Caco-2 (cell line): ENCODE results near the gene CTR9. TPM values are rescaled to one million over a fixed set of nuclear protein-coding genes. Genes with fewer than 3 reads are reported as not detected.

Source experiments
- BruUV-seq: library from RNA; stranded (reverse); fragments of 400-500 nt; replicated peaks from 2 replicates; lab custom pipeline; 2021; lab: Mats Ljungman, UMichigan
- CTCF ChIA-PET: fragments of 300-600 bp; sonication (Branson Sonifier 250); formaldehyde crosslinking; loops from one replicate; lab custom pipeline; 2022; ENCODE audit warnings: antibody characterized with exemption; lab: Charles Lee
- POLR2A ChIA-PET: fragments of 300-600 bp; sonication (Branson Sonifier 250); formaldehyde crosslinking; loops from one replicate; lab custom pipeline; 2022; ENCODE audit warnings: antibody characterized with exemption; lab: Charles Lee
- DNase-seq, 2 experiments: peaks; one replicate each; pipeline versions ENCODE4 v3.0.0 to v3.0.0-alpha.2; 2020 to 2022
- H3K27me3 ChIP-seq: replicated peaks from 2 replicates; pipeline ENCODE4 v1.6.0; 2011; ENCODE audit warnings: low read length; ENCODE audit not compliant: control insufficient read depth, insufficient read depth
- H3K36me3 ChIP-seq: 2 replicates; pipeline ENCODE4 v1.5.1; 2011; ENCODE audit warnings: low read length; ENCODE audit not compliant: control insufficient read depth, insufficient read depth
- H3K4me1 ChIP-seq: fragments of 250-450 bp; sonication (Bioruptor Pico); 2 replicates; pipeline ENCODE4 v1.5.1; 2020; ENCODE audit warnings: mild to moderate bottlenecking
- H3K4me3 ChIP-seq: 2 replicates; pipeline ENCODE4 v1.5.1; 2011; ENCODE audit warnings: low read depth, mild to moderate bottlenecking, control low read depth, low read length
- H3K9me3 ChIP-seq: fragments of 250-450 bp; sonication (Bioruptor Pico); 2 replicates; pipeline ENCODE4 v1.5.1; 2020; ENCODE audit warnings: mild to moderate bottlenecking, moderate library complexity
- H3K27ac Mint-ChIP-seq: one replicate; pipeline ENCODE4 v1.8.0; 2022; ENCODE audit warnings: mixed read lengths; ENCODE audit not compliant: unreplicated experiment
- H3K27me3 Mint-ChIP-seq: one replicate; pipeline ENCODE4 v1.8.0; 2022; ENCODE audit warnings: mixed read lengths; ENCODE audit not compliant: insufficient read depth, unreplicated experiment
- H3K36me3 Mint-ChIP-seq: one replicate; pipeline ENCODE4 v1.8.0; 2022; ENCODE audit warnings: mild to moderate bottlenecking, mixed read lengths; ENCODE audit not compliant: insufficient read depth, unreplicated experiment
- H3K4me1 Mint-ChIP-seq: one replicate; pipeline ENCODE4 v1.8.0; 2022; ENCODE audit warnings: low read depth, mixed read lengths; ENCODE audit not compliant: unreplicated experiment
- H3K4me3 Mint-ChIP-seq: one replicate; pipeline ENCODE4 v1.8.0; 2022; ENCODE audit warnings: mild to moderate bottlenecking, moderate library complexity, mixed read lengths; ENCODE audit not compliant: unreplicated experiment
- H3K9me3 Mint-ChIP-seq: one replicate; pipeline ENCODE4 v1.8.0; 2022; ENCODE audit warnings: mixed read lengths; ENCODE audit not compliant: unreplicated experiment
- CTCF ChIP-seq, 2 experiments: fragments of 200-600 bp in 1 of 2; IDR thresholded peaks; 1 replicate in 1 of 2; 2 replicates in 1 of 2; pipeline versions ENCODE4 v1.5.1 to v1.8.0; 2011 to 2022; ENCODE audit warnings: antibody characterized with exemption in 1 of 2, control low read depth in 1 of 2, inconsistent platforms in 1 of 2, low read depth in 1 of 2, low read length in 1 of 2, mild to moderate bottlenecking in 1 of 2, moderate library complexity in 1 of 2; ENCODE audit not compliant: insufficient read depth in 1 of 2, severe bottlenecking in 1 of 2, unreplicated experiment in 1 of 2
- intact Hi-C: fragments of 100-400 bp; cut with micrococcal nuclease; formaldehyde crosslinking; loops from one replicate; pipeline ENCODE4 v1.10.0; 2022; ENCODE audit not compliant: unreplicated experiment
- total RNA-seq: library from RNA; stranded (reverse); gene quantifications from 2 replicates; pipeline ENCODE4 v1.2.3, GENCODE V29; 2022

CTR9 gene
- total RNA-seq, 1 experiment from 2014 or later, result 54.0 TPM

GRCh38 chr11:10742460-10743208 is 8.4 kb upstream of the CTR9 start:
- H3K9me3 ChIP-seq, result no peaks in the 10 kb centered on the region
- H3K4me3 ChIP-seq, result no peak overlapping the region
- Mint-ChIP-seq H3K4me1 (peaks cover 27% of the 10 kb centered on the region), H3K27me3 (no peaks in the 10 kb centered on the region), H3K4me3 (no peak overlapping the region), H3K27ac (peak overlapping the region; percentile 50), H3K36me3 (no peaks in the 10 kb centered on the region), H3K9me3 (no peaks in the 10 kb centered on the region)
- TF ChIP-seq CTCF (IDR thresholded peaks at IDR 0.05; ENCODE audit: insufficient read depth in 1 of 2, low read depth in 1 of 2, low read length in 1 of 2, severe bottlenecking in 1 of 2, unreplicated experiment in 1 of 2), result no peak
- ChIA-PET CTCF (no interaction called here), POLR2A (no interaction called here)
- no TSS peak for BruUV-seq
- intact Hi-C loops, result no loop called here
- peaks cover 17% of the 10 kb centered on the region for H3K4me1 ChIP-seq
- H3K36me3 ChIP-seq, result no peaks in the 10 kb centered on the region
- H3K27me3 ChIP-seq, result no peaks in the 10 kb centered on the region
- DNase-seq, result no peak

DNA sequence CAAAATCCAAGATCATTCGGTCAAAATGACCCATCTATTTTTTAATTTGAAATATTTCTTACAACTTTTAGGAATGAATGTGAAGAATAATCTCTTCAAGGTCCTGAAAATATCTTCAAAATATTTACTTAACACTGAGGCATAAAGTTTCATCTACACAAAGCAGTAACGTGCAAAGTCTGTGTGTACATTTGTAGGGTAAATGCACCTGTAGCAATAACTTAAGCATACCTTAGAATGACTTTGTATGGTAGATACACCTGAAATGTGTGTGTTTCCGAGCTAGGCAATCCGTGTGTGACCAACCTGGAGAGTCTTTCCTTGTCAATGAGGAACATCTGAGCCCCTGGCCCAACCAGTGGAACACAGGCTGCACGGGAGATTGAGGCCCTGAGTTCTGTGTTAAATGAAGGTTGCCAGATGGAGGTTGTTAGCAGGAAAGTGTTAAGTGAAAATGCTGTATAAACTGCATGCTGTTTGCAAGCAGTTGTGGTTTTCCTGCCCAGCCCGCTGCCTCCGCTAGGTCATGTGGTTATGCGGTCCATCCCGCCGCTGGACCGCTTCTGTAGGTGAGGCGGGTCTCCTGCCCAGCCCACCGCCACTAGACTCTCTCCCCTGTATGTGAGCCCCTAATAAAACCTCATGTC is 7.6 kb upstream of the CTR9 start:
- H3K4me1 ChIP-seq, result peaks cover 17% of the 10 kb centered on the region
- intact Hi-C loops, result no loop called here
- H3K27me3 Mint-ChIP-seq, result no peaks in the 10 kb centered on the region
- peak in 1 of 2 experiments; percentile 24 for DNase-seq
- ChIA-PET CTCF (no interaction called here), POLR2A (no interaction called here)
- BruUV-seq, result no TSS peak
- no peaks in the 10 kb centered on the region for H3K9me3 Mint-ChIP-seq
- no peaks in the 10 kb centered on the region for H3K36me3 ChIP-seq
- no peaks in the 10 kb centered on the region for H3K27me3 ChIP-seq
- H3K36me3 Mint-ChIP-seq, result no peaks in the 10 kb centered on the region
- H3K4me1 Mint-ChIP-seq, result peaks cover 21% of the 10 kb centered on the region
- no peak for TF ChIP-seq CTCF (IDR thresholded peaks at IDR 0.05; ENCODE audit: insufficient read depth in 1 of 2, low read depth in 1 of 2, low read length in 1 of 2, severe bottlenecking in 1 of 2, unreplicated experiment in 1 of 2)
- no peak overlapping the region for H3K4me3 ChIP-seq
- H3K9me3 ChIP-seq, result no peaks in the 10 kb centered on the region
- H3K4me3 Mint-ChIP-seq, result no peak overlapping the region
- peak overlapping the region; percentile 57 for H3K27ac Mint-ChIP-seq

DNA sequence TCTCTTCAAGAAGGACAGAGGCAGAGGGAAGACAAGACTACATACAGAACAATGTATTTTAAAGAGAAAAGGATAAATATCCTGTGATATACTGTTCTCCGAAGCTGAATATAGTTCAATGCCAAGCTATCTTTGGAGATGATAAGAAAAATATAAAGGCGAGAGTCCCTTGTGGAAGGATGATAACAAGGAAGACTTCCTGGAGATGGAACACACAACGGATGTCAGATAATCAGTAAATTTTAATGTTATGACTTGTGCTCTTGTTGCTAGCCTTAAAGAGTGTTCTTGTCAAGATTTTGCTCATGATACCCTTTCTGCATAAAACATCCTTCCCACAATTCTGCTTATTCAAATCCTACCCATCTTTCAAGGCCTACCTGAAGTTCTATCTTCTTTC is 6.8 kb upstream of the CTR9 start:
- Mint-ChIP-seq H3K27ac (peak overlapping the region; percentile 57), H3K4me3 (no peak overlapping the region), H3K36me3 (no peaks in the 10 kb centered on the region), H3K9me3 (no peaks in the 10 kb centered on the region), H3K4me1 (peaks cover 21% of the 10 kb centered on the region), H3K27me3 (no peaks in the 10 kb centered on the region)
- BruUV-seq, result no TSS peak
- no peaks in the 10 kb centered on the region for H3K9me3 ChIP-seq
- no peak overlapping the region for H3K4me3 ChIP-seq
- H3K4me1 ChIP-seq, result peaks cover 17% of the 10 kb centered on the region
- H3K36me3 ChIP-seq, result no peaks in the 10 kb centered on the region
- no peak for TF ChIP-seq CTCF (IDR thresholded peaks at IDR 0.05; ENCODE audit: insufficient read depth in 1 of 2, low read depth in 1 of 2, low read length in 1 of 2, severe bottlenecking in 1 of 2, unreplicated experiment in 1 of 2)
- POLR2A ChIA-PET, result no interaction called here
- no peak for DNase-seq
- CTCF ChIA-PET, result no interaction called here
- H3K27me3 ChIP-seq, result no peaks in the 10 kb centered on the region
- intact Hi-C loops, result no loop called here
